GM19455 (cell line): ENCODE results near the gene CBFB.

Experiments used
- ATAC-seq: cut with Tn5 transposase; IDR thresholded peaks from one replicate; pipeline ENCODE4 v1.9.1; 2021; ENCODE audit not compliant: unreplicated experiment

The CBFB gene

GRCh38 chr16:67016681-67017420, 12.1 kb upstream of the CBFB start:
- no peak for ATAC-seq

- no peak for ATAC-seq
Observed at GRCh38 chr16:67017421-67017750, 11.6 kb upstream of the CBFB start.

GRCh38 chr16:67017810-67018488, 11.0 kb upstream of the CBFB start:
- peak; percentile 82 for ATAC-seq

- no peak for ATAC-seq
Observed at GRCh38 chr16:67019171-67019570, 9.8 kb upstream of the CBFB start.

- ATAC-seq = no peak
Observed at GRCh38 chr16:67021321-67021720, 7.6 kb upstream of the CBFB start.

GRCh38 chr16:67022531-67023214, 6.3 kb upstream of the CBFB start:
- ATAC-seq = no peak

GRCh38 chr16:67023689-67024088, 5.3 kb upstream of the CBFB start:
- ATAC-seq = no peak

GRCh38 chr16:67024384-67025209, 4.4 kb upstream of the CBFB start:
- ATAC-seq = no peak

- no peak for ATAC-seq
Observed at GRCh38 chr16:67025210-67025550, 3.8 kb upstream of the CBFB start.

GRCh38 chr16:67026570-67026969, 2.4 kb upstream of the CBFB start:
- ATAC-seq = no peak

- ATAC-seq = no peak
Observed at GRCh38 chr16:67027046-67027445, 1.9 kb upstream of the CBFB start.

- ATAC-seq = no peak
Observed at GRCh38 chr16:67028167-67028695, 718 bp upstream of the CBFB start.

- peak; percentile 50 for ATAC-seq
Observed at GRCh38 chr16:67029254-67030096, 526 bp downstream of the CBFB start.

GRCh38 chr16:67030221-67030962, 1.4 kb downstream of the CBFB start:
- ATAC-seq = no peak

- ATAC-seq = no peak
Observed at GRCh38 chr16:67034487-67034886, 5.5 kb downstream of the CBFB start.

- no peak for ATAC-seq
Observed at GRCh38 chr16:67035364-67035763, 6.4 kb downstream of the CBFB start.

GRCh38 chr16:67036323-67036741, 7.4 kb downstream of the CBFB start:
- ATAC-seq = no peak

GRCh38 chr16:67039260-67040020, 10.5 kb downstream of the CBFB start:
- no peak for ATAC-seq

- ATAC-seq = no peak
Observed at GRCh38 chr16:67040166-67040565, 11.2 kb downstream of the CBFB start.
